Lower lobe of right lung (tissue), 2 donors: Measurements from ENCODE around the gene HOXC6. TPM values are rescaled to one million over a fixed set of nuclear protein-coding genes. Genes with fewer than 3 reads are reported as not detected.

Experiments used
- ATAC-seq, 2 donors: fragments of 200-7000 bp; cut with Tn5 transposase; one replicate each; pipeline ENCODE4 v1.9.1; 2020 to 2022; ENCODE audit warnings: mild to moderate bottlenecking in 2 of 2, moderate library complexity in 2 of 2
- DNase-seq: peaks from one replicate; pipeline ENCODE4 v3.0.0-alpha.2; 2020
- H3K27ac ChIP-seq: fragments of 200-600 bp; one replicate; pipeline ENCODE4 v1.8.0; 2022
- H3K27me3 ChIP-seq: fragments of 200-600 bp; one replicate; pipeline ENCODE4 v1.8.0; 2022; ENCODE audit warnings: low read depth
- H3K36me3 ChIP-seq: fragments of 200-600 bp; one replicate; pipeline ENCODE4 v1.8.0; 2022; ENCODE audit warnings: mild to moderate bottlenecking
- H3K4me1 ChIP-seq: fragments of 200-600 bp; one replicate; pipeline ENCODE4 v1.8.0; 2022
- H3K4me3 ChIP-seq: fragments of 200-600 bp; one replicate; pipeline ENCODE4 v1.8.0; 2022; ENCODE audit warnings: mild to moderate bottlenecking
- H3K9me3 ChIP-seq: fragments of 200-600 bp; one replicate; pipeline ENCODE4 v1.8.0; 2022
- CTCF ChIP-seq: fragments of 200-600 bp; IDR thresholded peaks from one replicate; pipeline ENCODE4 v1.8.0; 2022; ENCODE audit warnings: antibody characterized with exemption, mild to moderate bottlenecking
- intact Hi-C: fragments of 100-400 bp; cut with DNase I; formaldehyde crosslinking; loops from one replicate; pipeline ENCODE4 v1.11.0; 2022
- total RNA-seq: library from RNA; stranded (reverse); fragmentation: NEBNext Ultra II Directional; extraction: Animal tissue kit (Norgen Biotek cat#: 25700); gene quantifications from one replicate; pipeline ENCODE4 v1.2.1, GENCODE V29; 2021
- donor health status: DM: no; HTN: yes; CAD: no; lungs with severe emphysema.

Gene HOXC6
- total RNA-seq, 1 donor from 2014 or later = 0.50 TPM

- Histone ChIP-seq H3K27ac (no peak overlapping the region), H3K36me3 (no peaks in the 10 kb centered on the region), H3K9me3 (no peaks in the 10 kb centered on the region), H3K27me3 (peaks cover 92% of the 10 kb centered on the region), H3K4me3 (no peak overlapping the region), H3K4me1 (peaks cover 6% of the 10 kb centered on the region)
- ATAC-seq = no peak
- TF ChIP-seq CTCF = no peak
- no peak for DNase-seq
- intact Hi-C loops = no loop called here
Measured at GRCh38 chr12:54037360-54038283, 9.4 kb downstream of the HOXC6 start.

DNA sequence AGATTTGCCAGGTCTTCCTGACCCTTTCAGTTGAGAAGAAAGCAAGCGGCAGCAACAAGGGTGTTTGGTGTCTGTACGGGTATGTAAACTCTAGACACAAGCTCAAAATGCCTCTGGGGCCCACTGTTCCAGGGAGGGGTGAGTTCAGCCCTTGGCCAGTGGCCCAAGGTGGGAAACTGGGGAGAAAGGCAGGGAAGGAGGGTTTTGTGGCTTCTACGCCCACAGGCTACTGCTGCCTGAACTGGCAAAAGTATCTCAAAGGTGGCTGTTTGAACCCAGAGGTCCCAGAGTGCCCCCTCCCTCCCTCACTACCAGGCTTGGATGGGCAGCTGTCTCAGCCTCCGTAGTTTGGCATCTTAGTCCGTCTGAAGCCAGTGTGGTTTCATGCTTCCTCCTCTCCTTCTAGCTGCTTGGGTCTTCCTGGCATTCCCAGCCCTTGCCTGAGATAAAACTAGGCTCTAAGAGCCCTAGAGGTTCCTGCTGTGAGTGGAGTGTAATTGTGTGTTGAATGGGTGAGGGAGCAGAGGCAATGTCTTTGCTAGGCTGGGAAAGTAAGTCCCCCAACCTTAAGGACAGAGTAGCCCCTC is 10.1 kb downstream of the HOXC6 start:
- H3K4me3 ChIP-seq = no peak overlapping the region
- intact Hi-C loops = no loop called here
- ATAC-seq (no peak), DNase-seq (no peak)
- peaks cover under 1% of the 10 kb centered on the region for H3K4me1 ChIP-seq
- no peaks in the 10 kb centered on the region for H3K9me3 ChIP-seq
- H3K27me3 ChIP-seq = peaks cover 92% of the 10 kb centered on the region
- TF ChIP-seq CTCF = no peak
- no peaks in the 10 kb centered on the region for H3K36me3 ChIP-seq
- no peak overlapping the region for H3K27ac ChIP-seq

DNA sequence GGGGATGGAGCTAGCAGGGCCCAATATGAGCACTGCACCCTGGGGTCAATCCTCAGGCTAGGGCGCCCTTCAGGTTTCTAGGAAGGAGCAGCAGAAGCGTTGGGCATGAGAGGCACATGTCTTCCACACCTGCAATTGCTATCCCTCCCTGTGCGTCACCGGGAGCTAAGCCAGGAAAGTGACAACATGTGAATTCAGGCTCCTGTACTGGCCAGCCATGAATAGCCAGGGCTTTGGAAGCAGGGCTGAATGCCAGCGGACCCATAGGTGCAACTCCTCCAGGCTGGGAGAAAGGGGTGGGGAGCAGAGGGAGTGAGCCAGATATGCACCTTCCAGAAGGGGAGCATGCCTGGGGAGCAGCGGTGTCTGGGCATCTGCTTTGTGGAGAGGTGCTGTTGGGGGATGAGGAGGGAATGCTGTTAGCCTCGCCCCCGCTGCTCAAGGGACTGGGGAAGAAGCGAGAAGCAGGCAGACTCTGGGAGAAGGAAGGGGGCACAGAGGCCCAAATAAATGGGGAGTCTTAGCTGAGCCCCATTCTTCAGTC is 10.7 kb downstream of the HOXC6 start:
- no peak for TF ChIP-seq CTCF
- ATAC-seq (peak in 1 of 2 donors; percentile 23), DNase-seq (no peak)
- no peaks in the 10 kb centered on the region for H3K9me3 ChIP-seq
- no peak overlapping the region for H3K27ac ChIP-seq
- intact Hi-C loops = no loop called here
- no peak overlapping the region for H3K4me3 ChIP-seq
- H3K36me3 ChIP-seq = no peaks in the 10 kb centered on the region
- H3K4me1 ChIP-seq = no peaks in the 10 kb centered on the region
- H3K27me3 ChIP-seq = peaks cover 88% of the 10 kb centered on the region

GRCh38 chr12:54039417-54040147 is 11.3 kb downstream of the HOXC6 start:
- no peak for DNase-seq

More at GRCh38 chr12:54039417-54040147, 11.3 kb downstream of the HOXC6 start:
- Histone ChIP-seq H3K4me1 (no peaks in the 10 kb centered on the region), H3K27me3 (peaks cover 86% of the 10 kb centered on the region), H3K9me3 (no peaks in the 10 kb centered on the region), H3K27ac (no peak overlapping the region), H3K4me3 (no peak overlapping the region), H3K36me3 (no peaks in the 10 kb centered on the region)
- intact Hi-C loops = no loop called here
- ATAC-seq = no peak
- no peak for TF ChIP-seq CTCF
